ENCODE data around the gene LRRC10. TPM values are rescaled to one million over a fixed set of nuclear protein-coding genes. Genes with fewer than 3 reads are reported as not detected.

Gene LRRC10
- polyA plus RNA-seq, 1 donor from 2014 or later = not detected

GRCh38 chr12:69563166-69563762 is 47.4 kb downstream of the LRRC10 start:
- no peak overlapping the region for H3K4me2 ChIP-seq (ENCODE audit: low read length)
- no peaks in the 10 kb centered on the region for H3K27me3 ChIP-seq (ENCODE audit: insufficient read depth, low read depth, low read length)
- no peak for TF ChIP-seq EP300 (conservative IDR thresholded peaks at IDR 0.05; ENCODE audit: poor library complexity, severe bottlenecking)
- TF ChIP-seq RAD21 (conservative IDR thresholded peaks at IDR 0.05) = no peak
- TF ChIP-seq REST (IDR thresholded peaks at IDR 0.05; ENCODE audit: borderline replicate concordance) = no peak
- no peak for TF ChIP-seq CTCF (IDR thresholded peaks at IDR 0.05; ENCODE audit: poor library complexity, severe bottlenecking)
- no peak for TF ChIP-seq SMC3 (conservative IDR thresholded peaks at IDR 0.05; ENCODE audit: poor library complexity)
- no peak for TF ChIP-seq POLR2AphosphoS5 (IDR thresholded peaks at IDR 0.05)
- TF ChIP-seq MXI1 (conservative IDR thresholded peaks at IDR 0.05; ENCODE audit: poor library complexity, severe bottlenecking) = no peak
- TF ChIP-seq EZH2 (IDR thresholded peaks at IDR 0.05; ENCODE audit: borderline replicate concordance, insufficient read depth, low read length, poor library complexity, severe bottlenecking) = no peak
- no peak for TF ChIP-seq TAF1 (IDR thresholded peaks at IDR 0.05; ENCODE audit: low read depth)
- no peak overlapping the region for H3K27ac ChIP-seq (ENCODE audit: low read length)
- H3K4me3 ChIP-seq (ENCODE audit: low read length) = no peak overlapping the region
- peaks cover 8% of the 10 kb centered on the region for H3K79me2 ChIP-seq (replicated peaks; ENCODE audit: insufficient read depth, low read length)
- no peak overlapping the region for H2AFZ ChIP-seq (ENCODE audit: low read depth, low read length)
- H3K9ac ChIP-seq (ENCODE audit: low read length) = no peak overlapping the region
- H3K36me3 ChIP-seq (ENCODE audit: insufficient read depth, low read length) = peaks cover 6% of the 10 kb centered on the region
- H3F3A ChIP-seq (ENCODE audit: insufficient read depth, low read length, poor library complexity, severe bottlenecking) = no peaks in the 10 kb centered on the region
- no peaks in the 10 kb centered on the region for H4K20me1 ChIP-seq (ENCODE audit: insufficient read depth)
- no peaks in the 10 kb centered on the region for H3K9me2 ChIP-seq (ENCODE audit: insufficient read depth, low read length)
- no peaks in the 10 kb centered on the region for H3K9me3 ChIP-seq (ENCODE audit: low read length)

Small RNAs within 50 kb of the gene (small RNA-seq; reads per million reads assigned to genes)
- 0 reads per million in 3 experiments for gene MIR3913-1

Other genes with a start within 250 kb of the LRRC10 start
- 20.2 and 27.6 TPM in 2 replicates for gene FRS2, start 140.5 kb downstream of the LRRC10 start, polyA plus RNA-seq
- 414 and 458 TPM in 2 replicates for gene CCT2, start 25.4 kb downstream of the LRRC10 start, polyA plus RNA-seq
- gene BEST3, start 88.4 kb upstream of the LRRC10 start, polyA plus RNA-seq = 0.88 TPM in 1 of 2 replicates, not detected in the other
- 23.4 and 24.6 TPM in 2 replicates for gene RAB3IP, start 128.0 kb upstream of the LRRC10 start, polyA plus RNA-seq
- gene MYRFL, start 214.3 kb upstream of the LRRC10 start, polyA plus RNA-seq = not detected in 2 replicates